IPS-15b (cell line): Measurements from ENCODE around the gene DNM3.

ENCODE experiments used
- H3K27me3 ChIP-seq: one replicate; pipeline ENCODE4 v1.6.1; 2013; ENCODE audit warnings: low read length; ENCODE audit not compliant: control insufficient read depth, insufficient read depth
- H3K36me3 ChIP-seq: one replicate; pipeline ENCODE4 v1.6.1; 2013; ENCODE audit warnings: low read length; ENCODE audit not compliant: control insufficient read depth, insufficient read depth
- H3K4me1 ChIP-seq: one replicate; pipeline ENCODE4 v1.6.1; 2013; ENCODE audit warnings: mild to moderate bottlenecking, low read length; ENCODE audit not compliant: control insufficient read depth, insufficient read depth
- H3K4me3 ChIP-seq: one replicate; pipeline ENCODE4 v1.5.1; 2013; ENCODE audit warnings: low read depth, low read length
- H3K9ac ChIP-seq: one replicate; pipeline ENCODE4 v1.6.1; 2013; ENCODE audit warnings: low read depth, mild to moderate bottlenecking, low read length
- H3K9me3 ChIP-seq: one replicate; pipeline ENCODE4 v1.6.1; 2013; ENCODE audit warnings: mild to moderate bottlenecking, low read length; ENCODE audit not compliant: control insufficient read depth, insufficient read depth

The DNM3 gene

GRCh38 chr1:172141341-172141881 lies 300.1 kb downstream of the DNM3 start:
- Histone ChIP-seq H3K4me3 (no peak overlapping the region), H3K27me3 (no peaks in the 10 kb centered on the region), H3K9ac (no peak overlapping the region), H3K9me3 (no peaks in the 10 kb centered on the region), H3K4me1 (peaks cover 10% of the 10 kb centered on the region), H3K36me3 (no peaks in the 10 kb centered on the region)

GRCh38 chr1:172142324-172142723 lies 301.0 kb downstream of the DNM3 start:
- H3K27me3 ChIP-seq = no peaks in the 10 kb centered on the region
- no peaks in the 10 kb centered on the region for H3K36me3 ChIP-seq
- H3K4me1 ChIP-seq = peaks cover 10% of the 10 kb centered on the region
- no peak overlapping the region for H3K9ac ChIP-seq
- H3K4me3 ChIP-seq = no peak overlapping the region
- H3K9me3 ChIP-seq = no peaks in the 10 kb centered on the region

GRCh38 chr1:172143384-172144055 lies 302.2 kb downstream of the DNM3 start:
- no peaks in the 10 kb centered on the region for H3K27me3 ChIP-seq
- no peak overlapping the region for H3K9ac ChIP-seq
- no peak overlapping the region for H3K4me3 ChIP-seq
- no peaks in the 10 kb centered on the region for H3K36me3 ChIP-seq
- no peaks in the 10 kb centered on the region for H3K9me3 ChIP-seq
- H3K4me1 ChIP-seq = peaks cover 10% of the 10 kb centered on the region

GRCh38 chr1:172144445-172145061 lies 303.3 kb downstream of the DNM3 start:
- Histone ChIP-seq H3K27me3 (no peaks in the 10 kb centered on the region), H3K36me3 (no peaks in the 10 kb centered on the region), H3K9ac (no peak overlapping the region), H3K4me1 (peaks cover 10% of the 10 kb centered on the region), H3K9me3 (no peaks in the 10 kb centered on the region), H3K4me3 (no peak overlapping the region)

GRCh38 chr1:172145231-172145651 lies 303.9 kb downstream of the DNM3 start:
- Histone ChIP-seq H3K4me3 (no peak overlapping the region), H3K9ac (no peak overlapping the region), H3K27me3 (no peaks in the 10 kb centered on the region), H3K36me3 (no peaks in the 10 kb centered on the region), H3K9me3 (no peaks in the 10 kb centered on the region), H3K4me1 (peaks cover 10% of the 10 kb centered on the region)

GRCh38 chr1:172145656-172146055 lies 304.4 kb downstream of the DNM3 start:
- no peaks in the 10 kb centered on the region for H3K36me3 ChIP-seq
- no peaks in the 10 kb centered on the region for H3K27me3 ChIP-seq
- peaks cover 10% of the 10 kb centered on the region for H3K4me1 ChIP-seq
- H3K9me3 ChIP-seq = no peaks in the 10 kb centered on the region
- H3K9ac ChIP-seq = no peak overlapping the region
- no peak overlapping the region for H3K4me3 ChIP-seq

GRCh38 chr1:172146141-172146850 lies 305.0 kb downstream of the DNM3 start:
- H3K4me1 ChIP-seq = peaks cover 9% of the 10 kb centered on the region
- no peaks in the 10 kb centered on the region for H3K36me3 ChIP-seq
- H3K4me3 ChIP-seq = no peak overlapping the region
- no peaks in the 10 kb centered on the region for H3K27me3 ChIP-seq
- no peak overlapping the region for H3K9ac ChIP-seq
- H3K9me3 ChIP-seq = no peaks in the 10 kb centered on the region

- Histone ChIP-seq H3K4me1 (peaks cover 5% of the 10 kb centered on the region), H3K4me3 (no peak overlapping the region), H3K36me3 (no peaks in the 10 kb centered on the region)
Observed at GRCh38 chr1:172147541-172147940, 306.2 kb downstream of the DNM3 start.

GRCh38 chr1:172148213-172148612 lies 306.9 kb downstream of the DNM3 start:
- Histone ChIP-seq H3K4me1 (peaks cover 5% of the 10 kb centered on the region), H3K9ac (no peak overlapping the region), H3K36me3 (no peaks in the 10 kb centered on the region), H3K4me3 (no peak overlapping the region), H3K27me3 (no peaks in the 10 kb centered on the region), H3K9me3 (no peaks in the 10 kb centered on the region)

More at GRCh38 chr1:172147541-172147940, 306.2 kb downstream of the DNM3 start:
- Histone ChIP-seq H3K9ac (no peak overlapping the region), H3K9me3 (no peaks in the 10 kb centered on the region), H3K27me3 (no peaks in the 10 kb centered on the region)

GRCh38 chr1:172148707-172149106 lies 307.4 kb downstream of the DNM3 start:
- Histone ChIP-seq H3K9me3 (no peaks in the 10 kb centered on the region), H3K27me3 (no peaks in the 10 kb centered on the region), H3K4me1 (peaks cover 5% of the 10 kb centered on the region), H3K4me3 (no peak overlapping the region), H3K9ac (no peak overlapping the region), H3K36me3 (no peaks in the 10 kb centered on the region)

GRCh38 chr1:172149346-172149745 lies 308.0 kb downstream of the DNM3 start:
- no peak overlapping the region for H3K9ac ChIP-seq
- H3K36me3 ChIP-seq = no peaks in the 10 kb centered on the region
- no peak overlapping the region for H3K4me3 ChIP-seq
- no peaks in the 10 kb centered on the region for H3K9me3 ChIP-seq
- H3K27me3 ChIP-seq = no peaks in the 10 kb centered on the region
- H3K4me1 ChIP-seq = peaks cover 5% of the 10 kb centered on the region
